H1 (cell line): ENCODE results near the gene SNX27.

Source experiments
- EZH2 ChIP-seq: fragments of 200-600 bp; sonication (generic); IDR thresholded peaks from 2 replicates; pipeline ENCODE4 v1.7.1; 2012; ENCODE audit warnings: low read depth, mild to moderate bottlenecking, moderate library complexity, low read length, inconsistent platforms; ENCODE audit not compliant: severe bottlenecking
- HDAC2 ChIP-seq, 2 experiments: fragments of 300-600 bp in 1 of 2; sonication (generic) in 1 of 2; IDR thresholded peaks; 2 replicates each; pipeline ENCODE4 v1.6.1; 2011 to 2012; ENCODE audit warnings: low read depth in 2 of 2, low read length in 2 of 2, mild to moderate bottlenecking in 2 of 2, moderate library complexity in 2 of 2, borderline replicate concordance in 1 of 2, inconsistent platforms in 1 of 2
- NRF1 ChIP-seq: IDR thresholded peaks from 2 replicates; pipeline ENCODE4 v1.6.1; 2011; ENCODE audit warnings: mild to moderate bottlenecking, low read depth, low read length, improper control_type of control experiment
- POLR2A ChIP-seq, 2 experiments: IDR thresholded peaks; 1 replicate in 1 of 2; 2 replicates in 1 of 2; pipeline ENCODE4 v1.6.1; 2011; ENCODE audit warnings: low read depth in 2 of 2, low read length in 2 of 2, mild to moderate bottlenecking in 2 of 2; ENCODE audit errors: control extremely low read depth in 1 of 2
- POLR2AphosphoS5 ChIP-seq: IDR thresholded peaks from 2 replicates; pipeline ENCODE4 v1.6.1; 2011; ENCODE audit warnings: low read depth, low read length
- RFX5 ChIP-seq: IDR thresholded peaks from 2 replicates; pipeline ENCODE4 v1.6.1; 2011; ENCODE audit warnings: low read depth, low read length, improper control_type of control experiment, borderline replicate concordance
- SIX5 ChIP-seq: IDR thresholded peaks from 2 replicates; pipeline ENCODE4 v1.6.1; 2011; ENCODE audit warnings: mild to moderate bottlenecking, low read depth, low read length
- SUZ12 ChIP-seq: fragments of 200-600 bp; sonication (generic); IDR thresholded peaks from 2 replicates; pipeline ENCODE4 v1.6.1; 2012; ENCODE audit warnings: mild to moderate bottlenecking, inconsistent platforms, low read length, moderate library complexity, mixed read lengths
- TCF12 ChIP-seq: IDR thresholded peaks from 2 replicates; pipeline ENCODE4 v1.6.1; 2011; ENCODE audit warnings: low read depth, mild to moderate bottlenecking, low read length
- TF ChIP-seq, protein P1 (sequence below), 3 experiments: IDR thresholded peaks; 1 replicate in 2 of 3; 2 replicates in 1 of 3; pipeline versions ENCODE4 v1.5.1 to v1.6.1; 2011; ENCODE audit warnings: low read length in 3 of 3, mild to moderate bottlenecking in 3 of 3, inconsistent platforms in 2 of 3, low read depth in 1 of 3, moderate library complexity in 1 of 3; ENCODE audit not compliant: insufficient read depth in 1 of 3; ENCODE audit errors: control extremely low read depth in 1 of 3

DNA sequence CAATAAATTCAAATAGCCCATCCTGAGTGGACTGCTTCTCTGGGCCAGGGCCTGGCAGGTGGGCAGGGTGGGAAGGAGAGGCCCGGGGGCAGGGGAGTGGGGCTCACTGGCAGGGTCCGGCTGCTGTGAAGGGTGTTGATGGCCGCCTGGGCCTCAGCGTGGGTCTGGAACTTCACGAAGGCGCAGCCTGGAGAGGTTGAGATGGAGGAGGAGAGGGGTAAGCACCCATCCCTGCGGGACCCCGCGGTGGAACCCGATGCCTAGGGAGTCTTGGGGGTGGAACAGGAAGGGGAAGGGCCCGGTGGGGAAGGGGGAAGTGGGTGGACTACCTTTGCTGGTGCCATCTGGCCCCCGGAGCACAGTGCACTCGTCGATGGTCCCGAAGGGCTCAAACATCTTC lies 97.0 kb downstream of the SNX27 start:
- TF ChIP-seq SUZ12 = no peak
- TF ChIP-seq, protein P1, sequence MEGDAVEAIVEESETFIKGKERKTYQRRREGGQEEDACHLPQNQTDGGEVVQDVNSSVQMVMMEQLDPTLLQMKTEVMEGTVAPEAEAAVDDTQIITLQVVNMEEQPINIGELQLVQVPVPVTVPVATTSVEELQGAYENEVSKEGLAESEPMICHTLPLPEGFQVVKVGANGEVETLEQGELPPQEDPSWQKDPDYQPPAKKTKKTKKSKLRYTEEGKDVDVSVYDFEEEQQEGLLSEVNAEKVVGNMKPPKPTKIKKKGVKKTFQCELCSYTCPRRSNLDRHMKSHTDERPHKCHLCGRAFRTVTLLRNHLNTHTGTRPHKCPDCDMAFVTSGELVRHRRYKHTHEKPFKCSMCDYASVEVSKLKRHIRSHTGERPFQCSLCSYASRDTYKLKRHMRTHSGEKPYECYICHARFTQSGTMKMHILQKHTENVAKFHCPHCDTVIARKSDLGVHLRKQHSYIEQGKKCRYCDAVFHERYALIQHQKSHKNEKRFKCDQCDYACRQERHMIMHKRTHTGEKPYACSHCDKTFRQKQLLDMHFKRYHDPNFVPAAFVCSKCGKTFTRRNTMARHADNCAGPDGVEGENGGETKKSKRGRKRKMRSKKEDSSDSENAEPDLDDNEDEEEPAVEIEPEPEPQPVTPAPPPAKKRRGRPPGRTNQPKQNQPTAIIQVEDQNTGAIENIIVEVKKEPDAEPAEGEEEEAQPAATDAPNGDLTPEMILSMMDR (IDR thresholded peaks at IDR 0.05; ENCODE audit: control extremely low read depth in 1 of 3, insufficient read depth in 1 of 3, low read depth in 1 of 3, low read length in 3 of 3) = no peak
- TF ChIP-seq HDAC2 (IDR thresholded peaks at IDR 0.05; ENCODE audit: borderline replicate concordance in 1 of 2, low read depth in 2 of 2, low read length in 2 of 2) = no peak
- TF ChIP-seq RFX5 = no peak
- TF ChIP-seq POLR2AphosphoS5 = no peak
- no peak for TF ChIP-seq POLR2A (IDR thresholded peaks at IDR 0.05; ENCODE audit: control extremely low read depth in 1 of 2, low read depth in 2 of 2, low read length in 2 of 2)
- TF ChIP-seq EZH2 = no peak
- no peak for TF ChIP-seq NRF1
- no peak for TF ChIP-seq TCF12
- TF ChIP-seq SIX5 = no peak
